Tibial nerve (tissue), 4 donors: ENCODE data around the gene MYO15B.

Experiments used
- CTCF ChIP-seq, 5 experiments: fragments of 200-600 bp in 3 of 5; fragments of 450-650 bp in 2 of 5; sonication (generic) in 3 of 5; IDR thresholded peaks; one replicate each; pipeline ENCODE4 v1.5.1; 2016 to 2019; ENCODE audit warnings: antibody characterized with exemption in 5 of 5, mild to moderate bottlenecking in 3 of 5, moderate library complexity in 2 of 5
- EP300 ChIP-seq, 2 donors: sonication (generic); formaldehyde crosslinking; IDR thresholded peaks; one replicate each; pipeline ENCODE4 v1.6.1; 2017; ENCODE audit warnings: antibody characterized with exemption in 2 of 2, mild to moderate bottlenecking in 1 of 2
- POLR2A ChIP-seq, 2 donors: fragments of 450-650 bp; IDR thresholded peaks; one replicate each; pipeline ENCODE4 v1.6.1; 2017; ENCODE audit warnings: antibody characterized with exemption in 2 of 2, mild to moderate bottlenecking in 2 of 2, moderate library complexity in 2 of 2

- no peak for TF ChIP-seq CTCF (IDR thresholded peaks at IDR 0.05)
- TF ChIP-seq POLR2A (IDR thresholded peaks at IDR 0.05): no peak
- no peak for TF ChIP-seq EP300 (IDR thresholded peaks at IDR 0.05)
Measured at GRCh38 chr17:75622076-75622475, 34.5 kb downstream of the MYO15B start.
